ENCODE measurements around the gene ADAMTS9. TPM values are rescaled to one million over a fixed set of nuclear protein-coding genes. Genes with fewer than 3 reads are reported as not detected.

ADAMTS9 gene
- total and polyA plus RNA-seq, 2 of the 13 experiments (the other 11 are each of a cell fraction or from before 2014, with no cell fraction given): 0.02 to 0.09 TPM

- TF ChIP-seq SP140L (CRISPR knock-in tag; IDR thresholded peaks at IDR 0.05; ENCODE audit: borderline replicate concordance) (no peak), AGO2 (optimal IDR thresholded peaks at IDR 0.05; ENCODE audit: low read depth, low read length) (no peak), CREB3 (CRISPR knock-in tag; IDR thresholded peaks at IDR 0.05) (no peak), SOX6 (IDR thresholded peaks at IDR 0.05) (no peak), SOX6 (CRISPR knock-in tag; IDR thresholded peaks at IDR 0.05) (peak; percentile 87), FOSL2 (CRISPR knock-in tag; IDR thresholded peaks at IDR 0.05) (0 out of 2 replicates have a peak, but pooled peaks have one; percentile 23), ZNF614 (CRISPR knock-in tag; IDR thresholded peaks at IDR 0.05; ENCODE audit: borderline replicate concordance) (no peak), HMG20B (CRISPR knock-in tag; conservative IDR thresholded peaks at IDR 0.05) (no peak), RARA (CRISPR knock-in tag; IDR thresholded peaks at IDR 0.05) (0 out of 2 replicates have a peak, but pooled peaks have one; percentile 25), THAP11 (CRISPR knock-in tag; IDR thresholded peaks at IDR 0.05) (peak; percentile 41; the same call in 1 of the 2 replicates), SSRP1 (CRISPR knock-in tag; IDR thresholded peaks at IDR 0.05) (no peak), ZNF362 (CRISPR knock-in tag; IDR thresholded peaks at IDR 0.05; ENCODE audit: borderline replicate concordance) (no peak), ISL2 (CRISPR knock-in tag; IDR thresholded peaks at IDR 0.05) (peak; percentile 89), GABPA (IDR thresholded peaks at IDR 0.05; ENCODE audit: low read depth, low read length) (no peak), GABPA (CRISPR knock-in tag; IDR thresholded peaks at IDR 0.05; ENCODE audit: low read depth) (0 out of 2 replicates have a peak, but pooled peaks have one; percentile 26), TEAD2 (CRISPR knock-in tag; IDR thresholded peaks at IDR 0.05) (no peak), ARID3A (IDR thresholded peaks at IDR 0.05; ENCODE audit: low read depth, low read length) (no peak), MBD4 (IDR thresholded peaks at IDR 0.05; ENCODE audit: borderline replicate concordance, low read length) (no peak), ZNF234 (CRISPR knock-in tag; conservative IDR thresholded peaks at IDR 0.05) (no peak), ZBTB39 (CRISPR knock-in tag; IDR thresholded peaks at IDR 0.05) (no peak), SKIL (CRISPR knock-in tag; IDR thresholded peaks at IDR 0.05; ENCODE audit: borderline replicate concordance) (no peak), WIZ (CRISPR knock-in tag; IDR thresholded peaks at IDR 0.05) (0 out of 2 replicates have a peak, but pooled peaks have one; percentile 18), ZNF10 (CRISPR knock-in tag; IDR thresholded peaks at IDR 0.05; ENCODE audit: borderline replicate concordance, low read depth) (no peak)
Observed at GRCh38 chr3:64505419-64505818, 182.4 kb downstream of the ADAMTS9 start (continued).
